HG03575 (cell line): ENCODE results near the gene GRID2.

Experiments used
- ATAC-seq: cut with Tn5 transposase; IDR thresholded peaks from one replicate; pipeline ENCODE4 v1.9.1; 2021; ENCODE audit not compliant: unreplicated experiment, insufficient number of reproducible peaks, low FRiP score; ENCODE audit errors: extremely low read depth

GRID2 gene

GRCh38 chr4:92994727-92995126 is 691.0 kb downstream of the GRID2 start:
- no peak for ATAC-seq

DNA sequence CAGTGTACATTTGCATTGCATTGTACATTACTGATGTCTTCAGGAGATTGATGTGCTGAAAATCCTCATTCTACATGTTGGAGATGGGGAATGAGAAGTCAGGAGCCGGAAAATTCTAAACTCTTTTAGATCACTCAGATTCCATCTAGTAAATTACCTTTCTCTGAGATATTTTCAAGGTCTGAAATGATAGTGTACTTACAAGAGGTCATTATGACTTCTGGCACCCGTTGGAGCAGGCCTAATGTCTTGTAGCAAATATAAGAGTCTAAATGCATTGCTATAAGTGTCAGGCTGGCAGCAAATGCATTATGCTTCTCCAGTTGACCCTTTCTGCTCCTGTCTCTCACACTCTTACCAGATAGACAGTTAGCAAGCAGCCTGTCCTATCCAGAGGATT is 692.8 kb downstream of the GRID2 start:
- ATAC-seq = no peak

DNA sequence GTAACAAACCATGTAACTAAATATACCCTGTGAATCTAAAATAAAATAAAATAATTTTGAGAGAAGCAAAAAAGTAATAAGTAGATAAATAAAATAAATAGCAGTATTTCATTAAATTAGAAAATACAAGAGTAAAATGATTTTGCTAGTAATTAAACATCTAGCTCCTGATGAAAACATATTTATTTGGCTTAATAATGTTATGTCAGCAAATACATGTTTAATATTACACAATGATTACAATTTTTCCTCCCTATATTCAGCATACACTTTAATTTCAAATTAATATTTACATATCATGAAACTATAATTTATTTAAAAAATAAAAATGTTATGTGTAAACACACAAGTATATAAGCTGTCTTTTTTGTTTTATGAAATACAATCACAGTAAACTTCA is 697.1 kb downstream of the GRID2 start:
- ATAC-seq = no peak

DNA sequence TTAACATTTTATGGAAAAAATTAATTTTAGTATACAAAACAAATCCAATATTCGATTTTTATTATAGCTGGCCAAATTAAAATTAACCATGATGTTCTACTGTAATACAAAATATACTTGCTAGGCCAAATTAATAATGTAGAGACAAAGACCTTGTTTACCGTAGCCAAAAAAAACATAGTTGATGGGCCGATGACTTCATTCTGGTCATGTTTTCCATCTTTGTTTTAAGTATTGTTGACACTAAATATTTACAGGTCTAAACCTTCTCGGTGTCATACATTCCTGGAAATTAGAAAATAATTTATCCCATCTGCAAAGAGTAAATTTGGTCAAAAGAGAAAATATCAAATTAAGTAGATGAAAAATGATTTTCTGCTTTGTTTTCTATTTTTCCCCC is 698.5 kb downstream of the GRID2 start:
- ATAC-seq = no peak

DNA sequence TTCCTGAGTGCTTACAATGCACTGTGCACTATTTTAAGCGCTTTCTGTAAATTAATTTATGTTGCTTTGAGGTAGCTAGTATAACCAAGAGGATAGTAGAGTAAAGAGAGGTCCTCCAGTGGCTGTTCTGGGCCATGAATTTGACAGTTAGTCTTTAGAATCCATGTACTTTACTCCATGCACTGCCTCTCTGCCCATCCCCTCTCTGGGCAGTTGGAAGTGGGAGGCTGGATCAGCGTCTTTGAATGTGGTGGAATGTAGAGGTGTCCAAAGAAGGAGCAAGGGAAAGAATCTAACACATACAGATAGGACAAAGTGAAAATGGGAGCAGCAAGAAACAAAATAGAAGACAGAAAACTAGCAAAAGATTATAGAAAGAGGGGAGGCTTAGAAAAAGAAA is 712.6 kb downstream of the GRID2 start:
- ATAC-seq = no peak

GRCh38 chr4:93018243-93018642 is 714.5 kb downstream of the GRID2 start:
- no peak for ATAC-seq

DNA sequence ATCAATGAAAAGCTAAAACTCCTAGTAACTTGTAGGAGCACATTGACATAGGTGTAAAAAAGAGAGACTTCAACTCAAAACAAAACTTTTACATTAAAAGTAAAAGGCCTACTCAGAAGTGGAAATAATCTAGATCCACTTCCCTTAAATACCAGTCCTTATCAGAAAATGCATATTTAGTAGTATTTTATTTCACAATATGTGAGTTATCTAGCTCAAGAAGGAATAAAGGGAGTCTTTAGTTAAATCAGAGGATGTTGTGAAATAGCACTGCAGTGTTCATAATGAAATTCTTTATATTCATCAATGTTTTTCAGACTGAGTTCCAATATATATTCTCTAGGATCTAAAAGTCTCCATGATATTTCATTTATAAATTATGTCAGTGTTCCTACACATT is 715.0 kb downstream of the GRID2 start:
- ATAC-seq = no peak

DNA sequence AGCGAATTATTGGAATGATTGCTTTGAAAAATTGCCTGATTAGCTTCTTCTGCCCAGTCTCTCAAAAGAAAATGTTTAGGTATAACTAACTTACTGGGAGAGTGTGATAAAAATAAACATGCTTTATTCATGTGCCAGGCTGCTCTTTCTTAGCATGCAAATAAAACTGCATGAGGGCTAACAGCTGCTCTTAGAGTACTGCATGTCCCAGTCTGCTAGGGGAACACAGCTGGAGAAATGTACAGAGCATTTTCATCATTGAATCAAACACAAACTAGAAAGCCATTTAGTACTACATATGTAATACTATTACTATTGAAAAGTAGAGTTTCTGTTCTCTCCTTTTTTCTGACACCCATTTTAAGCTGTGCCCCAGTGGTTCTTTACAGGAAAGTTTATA is 726.0 kb downstream of the GRID2 start:
- no peak for ATAC-seq

DNA sequence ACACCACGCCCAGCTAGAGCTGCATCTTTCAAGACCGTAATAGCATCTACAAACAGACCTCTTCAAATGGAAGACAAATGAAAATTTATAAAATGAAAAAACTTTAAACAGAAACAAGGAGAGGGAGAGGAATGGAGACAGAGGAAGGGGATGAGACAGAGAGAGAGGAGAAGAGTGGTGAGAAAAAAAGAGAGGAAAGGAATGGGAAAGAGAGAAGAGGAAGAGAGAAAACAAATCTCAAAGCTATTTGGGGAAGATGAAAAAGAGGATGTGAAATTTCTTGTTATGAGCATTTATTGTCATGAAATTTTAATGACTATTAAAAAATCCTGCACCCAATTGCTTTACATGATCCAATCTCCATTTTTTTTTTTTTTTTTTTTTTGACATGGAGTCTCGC is 726.9 kb downstream of the GRID2 start:
- ATAC-seq = no peak

GRCh38 chr4:93031431-93032098 is 727.8 kb downstream of the GRID2 start:
- ATAC-seq = no peak

GRCh38 chr4:93042746-93043145 is 739.0 kb downstream of the GRID2 start:
- ATAC-seq = no peak

DNA sequence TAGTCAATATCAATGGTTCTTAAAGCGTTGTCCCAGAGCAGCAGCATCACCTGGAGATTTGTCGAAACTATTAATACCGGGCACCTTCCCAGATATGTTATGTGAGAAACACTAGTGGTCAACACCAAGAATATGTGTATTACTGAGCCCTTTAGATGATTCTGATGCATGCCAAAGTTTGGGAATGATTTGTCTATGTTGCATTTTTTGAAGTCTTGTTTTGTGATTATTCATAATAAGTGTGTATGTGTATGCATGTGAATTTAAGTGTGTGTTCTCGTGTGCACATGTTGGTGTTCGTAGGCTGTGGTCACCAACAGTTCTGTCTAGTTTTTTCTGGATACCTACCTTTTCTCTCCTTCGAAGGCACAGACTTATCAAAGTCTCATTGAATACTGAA is 749.4 kb downstream of the GRID2 start:
- ATAC-seq = no peak

- no peak for ATAC-seq
Measured at GRCh38 chr4:93061826-93062225, 758.1 kb downstream of the GRID2 start.

GRCh38 chr4:93063325-93063724 is 759.6 kb downstream of the GRID2 start:
- ATAC-seq = no peak

DNA sequence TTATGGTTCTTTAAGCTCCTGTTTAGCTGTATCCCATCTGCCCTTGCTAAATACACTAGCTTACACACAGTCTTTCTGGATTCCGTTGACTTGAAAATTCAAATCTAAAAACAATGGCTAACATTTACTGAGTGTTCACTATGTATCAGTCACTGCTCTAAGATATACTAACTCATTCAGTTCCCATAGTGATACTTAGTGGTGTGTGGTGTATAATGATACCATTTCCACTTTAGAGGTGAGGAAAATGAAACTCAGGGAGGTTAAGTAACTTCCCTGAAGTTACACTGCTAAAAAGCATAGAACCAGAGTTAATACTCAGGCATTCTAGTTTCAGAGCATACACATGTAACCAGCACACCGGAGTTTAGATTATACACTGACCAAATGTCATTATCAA is 762.0 kb downstream of the GRID2 start:
- no peak for ATAC-seq

DNA sequence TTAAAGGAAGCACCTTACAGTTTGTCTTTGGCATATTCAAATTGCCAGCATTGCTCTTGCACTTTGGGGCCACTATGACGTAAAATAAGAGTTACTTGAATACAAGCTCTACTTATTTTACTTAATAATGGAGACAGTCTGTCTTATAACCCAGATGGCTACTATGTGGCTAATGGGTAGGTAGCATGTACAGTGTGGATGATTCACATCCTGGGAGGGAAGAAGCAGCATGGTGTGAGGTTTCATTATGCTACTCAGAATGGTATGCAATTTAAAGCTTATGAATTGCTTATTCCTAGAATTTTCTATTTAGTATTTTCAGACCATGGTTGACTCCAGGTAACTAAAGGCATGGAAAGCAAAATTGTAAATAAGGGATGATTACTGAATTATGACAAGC is 763.0 kb downstream of the GRID2 start:
- ATAC-seq = no peak

- no peak for ATAC-seq
Measured at GRCh38 chr4:93072292-93072691, 768.5 kb downstream of the GRID2 start.

DNA sequence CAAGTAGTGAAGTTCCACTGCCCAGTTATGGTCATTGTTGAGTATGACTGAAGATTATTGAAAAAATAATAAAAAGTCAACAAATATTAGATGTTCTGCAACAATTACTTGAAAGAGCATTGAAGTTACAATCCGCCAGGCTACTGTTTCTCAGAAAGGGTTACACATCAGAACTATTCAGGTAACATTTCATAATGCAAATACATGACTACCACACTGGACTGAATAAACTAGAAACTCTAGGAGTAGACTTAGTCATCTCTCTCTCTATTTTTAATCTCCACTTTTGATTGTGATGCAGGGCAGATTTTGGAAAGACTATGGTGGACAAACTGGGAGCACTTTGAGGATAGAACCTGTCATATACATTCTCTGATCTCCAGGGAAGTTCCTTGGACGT is 776.5 kb downstream of the GRID2 start:
- no peak for ATAC-seq

GRCh38 chr4:93084599-93085305 is 781.0 kb downstream of the GRID2 start:
- no peak for ATAC-seq

DNA sequence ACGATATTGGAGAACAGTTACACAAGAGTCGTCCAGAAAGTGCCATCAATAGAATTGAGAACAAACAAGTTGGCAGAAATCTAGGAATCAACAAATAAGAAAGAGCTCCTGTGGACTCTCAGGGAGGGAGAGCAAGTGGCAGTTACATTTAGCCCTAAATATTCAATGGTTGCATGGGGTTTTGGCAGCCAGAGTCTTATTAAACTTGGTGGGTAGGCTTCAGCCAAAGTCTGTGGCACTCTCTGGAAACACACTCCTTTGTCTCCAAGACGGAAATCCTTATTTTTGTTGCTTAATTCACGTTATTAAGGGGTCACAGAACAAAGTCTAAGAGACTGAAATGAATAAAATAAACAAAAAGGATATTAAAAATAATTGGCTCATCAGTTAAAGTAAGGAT is 782.6 kb downstream of the GRID2 start:
- no peak for ATAC-seq

GRCh38 chr4:93092765-93093164 is 789.0 kb downstream of the GRID2 start:
- no peak for ATAC-seq
